ENCODE results near the gene GREB1.

GRCh38 chr2:11525762-11526161 lies 8.1 kb upstream of the GREB1 start:
- no peak for TF ChIP-seq CTCF (conservative IDR thresholded peaks at IDR 0.05)
- no peak for TF ChIP-seq ZFX (IDR thresholded peaks at IDR 0.05)

All from C4-2B (cell line).